Glutamatergic neuron (in vitro differentiated cells): ENCODE data around the gene KHSRP. TPM values are rescaled to one million over a fixed set of nuclear protein-coding genes. Genes with fewer than 3 reads are reported as not detected.

Experiments
- DNase-seq: peaks from one replicate; pipeline ENCODE4 v3.0.0; 2022
- H3K27ac Mint-ChIP-seq: one replicate; pipeline ENCODE4 v1.8.0; 2020; ENCODE audit warnings: mild to moderate bottlenecking, mixed read lengths, inconsistent platforms; ENCODE audit not compliant: unreplicated experiment
- H3K27me3 Mint-ChIP-seq: one replicate; pipeline ENCODE4 v1.8.0; 2020; ENCODE audit warnings: mild to moderate bottlenecking, moderate library complexity, mixed read lengths, inconsistent platforms; ENCODE audit not compliant: unreplicated experiment
- H3K36me3 Mint-ChIP-seq: one replicate; pipeline ENCODE4 v1.8.0; 2020; ENCODE audit warnings: mild to moderate bottlenecking, mixed read lengths, inconsistent platforms; ENCODE audit not compliant: unreplicated experiment
- H3K4me1 Mint-ChIP-seq: one replicate; pipeline ENCODE4 v1.8.0; 2020; ENCODE audit warnings: mild to moderate bottlenecking, low read depth, mixed read lengths, inconsistent platforms; ENCODE audit not compliant: unreplicated experiment
- H3K4me3 Mint-ChIP-seq: one replicate; pipeline ENCODE4 v1.8.0; 2020; ENCODE audit warnings: mild to moderate bottlenecking, mixed read lengths, inconsistent platforms; ENCODE audit not compliant: unreplicated experiment
- H3K9me3 Mint-ChIP-seq: one replicate; pipeline ENCODE4 v1.8.0; 2020; ENCODE audit warnings: mild to moderate bottlenecking, moderate library complexity, mixed read lengths, inconsistent platforms; ENCODE audit not compliant: unreplicated experiment
- total RNA-seq: library from RNA; stranded (reverse); fragmentation: NEBNext Ultra II Directional; extraction: Animal tissue kit (Norgen Biotek cat#: 25700); gene quantifications from one replicate; pipeline ENCODE4 v1.2.1, GENCODE V29; 2021; ENCODE audit not compliant: unreplicated experiment
- TF ChIP-seq, protein P1 (sequence below): fragments of 200-600 bp; sonication (generic); IDR thresholded peaks from one replicate; pipeline ENCODE4 v1.5.0; 2021; ENCODE audit not compliant: partially characterized antibody, unreplicated experiment

KHSRP gene
- total RNA-seq, 1 donor from 2014 or later, result 318 TPM

GRCh38 chr19:6424939-6425731, 524 bp upstream of the KHSRP start:
- Mint-ChIP-seq H3K27ac (peak overlapping the region; percentile 90), H3K4me1 (peaks cover 17% of the 10 kb centered on the region), H3K9me3 (peaks cover 12% of the 10 kb centered on the region)

DNA sequence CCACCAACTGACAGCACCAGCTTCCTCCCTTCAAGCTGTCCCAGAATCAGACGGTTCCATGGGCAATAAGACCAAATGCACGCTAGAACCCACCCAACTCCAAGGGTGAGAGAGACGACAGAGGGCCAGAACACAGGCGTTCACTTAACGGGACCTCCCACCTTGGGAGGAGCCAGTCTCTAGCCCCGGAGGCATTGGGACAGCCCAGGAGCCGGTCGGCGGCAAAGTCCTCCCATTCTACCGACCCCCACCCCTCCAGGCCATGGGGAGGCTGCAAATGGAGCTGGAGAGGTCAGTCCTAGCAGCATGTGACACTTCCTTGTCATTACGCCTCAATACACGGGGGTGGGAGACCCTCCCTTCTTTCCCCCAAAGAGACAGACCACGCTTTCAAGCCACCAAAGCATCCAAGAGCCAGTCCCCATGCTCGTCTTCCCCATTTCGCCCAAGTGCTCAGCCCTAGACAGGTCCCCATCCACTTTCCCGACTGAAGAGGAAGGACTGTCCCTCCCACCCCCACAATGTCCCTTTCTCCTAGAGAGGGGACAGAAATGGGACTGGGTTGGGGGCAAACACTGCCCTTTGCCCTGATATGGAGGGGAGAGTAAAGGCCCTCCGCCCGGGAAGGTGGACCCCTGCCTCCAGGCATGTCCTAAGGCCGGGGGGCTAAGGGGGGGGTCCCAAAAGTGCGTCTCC, 964 bp downstream of the KHSRP start:
- H3K27ac Mint-ChIP-seq, result peak overlapping the region; percentile 71
- TF ChIP-seq, protein P1, sequence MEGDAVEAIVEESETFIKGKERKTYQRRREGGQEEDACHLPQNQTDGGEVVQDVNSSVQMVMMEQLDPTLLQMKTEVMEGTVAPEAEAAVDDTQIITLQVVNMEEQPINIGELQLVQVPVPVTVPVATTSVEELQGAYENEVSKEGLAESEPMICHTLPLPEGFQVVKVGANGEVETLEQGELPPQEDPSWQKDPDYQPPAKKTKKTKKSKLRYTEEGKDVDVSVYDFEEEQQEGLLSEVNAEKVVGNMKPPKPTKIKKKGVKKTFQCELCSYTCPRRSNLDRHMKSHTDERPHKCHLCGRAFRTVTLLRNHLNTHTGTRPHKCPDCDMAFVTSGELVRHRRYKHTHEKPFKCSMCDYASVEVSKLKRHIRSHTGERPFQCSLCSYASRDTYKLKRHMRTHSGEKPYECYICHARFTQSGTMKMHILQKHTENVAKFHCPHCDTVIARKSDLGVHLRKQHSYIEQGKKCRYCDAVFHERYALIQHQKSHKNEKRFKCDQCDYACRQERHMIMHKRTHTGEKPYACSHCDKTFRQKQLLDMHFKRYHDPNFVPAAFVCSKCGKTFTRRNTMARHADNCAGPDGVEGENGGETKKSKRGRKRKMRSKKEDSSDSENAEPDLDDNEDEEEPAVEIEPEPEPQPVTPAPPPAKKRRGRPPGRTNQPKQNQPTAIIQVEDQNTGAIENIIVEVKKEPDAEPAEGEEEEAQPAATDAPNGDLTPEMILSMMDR, result no peak
- H3K4me1 Mint-ChIP-seq, result peaks cover 17% of the 10 kb centered on the region
- H3K4me3 Mint-ChIP-seq, result peak overlapping the region; percentile 91
- H3K9me3 Mint-ChIP-seq, result peaks cover 12% of the 10 kb centered on the region
- DNase-seq, result peak; percentile 73
- H3K36me3 Mint-ChIP-seq, result no peaks in the 10 kb centered on the region
- peaks cover 11% of the 10 kb centered on the region for H3K27me3 Mint-ChIP-seq

More at GRCh38 chr19:6424939-6425731, 524 bp upstream of the KHSRP start:
- H3K27me3 Mint-ChIP-seq, result peaks cover 11% of the 10 kb centered on the region
- DNase-seq, result peak; percentile 98
- no peaks in the 10 kb centered on the region for H3K36me3 Mint-ChIP-seq
- TF ChIP-seq, protein P1, result no peak
- H3K4me3 Mint-ChIP-seq, result peak overlapping the region; percentile 79

DNA sequence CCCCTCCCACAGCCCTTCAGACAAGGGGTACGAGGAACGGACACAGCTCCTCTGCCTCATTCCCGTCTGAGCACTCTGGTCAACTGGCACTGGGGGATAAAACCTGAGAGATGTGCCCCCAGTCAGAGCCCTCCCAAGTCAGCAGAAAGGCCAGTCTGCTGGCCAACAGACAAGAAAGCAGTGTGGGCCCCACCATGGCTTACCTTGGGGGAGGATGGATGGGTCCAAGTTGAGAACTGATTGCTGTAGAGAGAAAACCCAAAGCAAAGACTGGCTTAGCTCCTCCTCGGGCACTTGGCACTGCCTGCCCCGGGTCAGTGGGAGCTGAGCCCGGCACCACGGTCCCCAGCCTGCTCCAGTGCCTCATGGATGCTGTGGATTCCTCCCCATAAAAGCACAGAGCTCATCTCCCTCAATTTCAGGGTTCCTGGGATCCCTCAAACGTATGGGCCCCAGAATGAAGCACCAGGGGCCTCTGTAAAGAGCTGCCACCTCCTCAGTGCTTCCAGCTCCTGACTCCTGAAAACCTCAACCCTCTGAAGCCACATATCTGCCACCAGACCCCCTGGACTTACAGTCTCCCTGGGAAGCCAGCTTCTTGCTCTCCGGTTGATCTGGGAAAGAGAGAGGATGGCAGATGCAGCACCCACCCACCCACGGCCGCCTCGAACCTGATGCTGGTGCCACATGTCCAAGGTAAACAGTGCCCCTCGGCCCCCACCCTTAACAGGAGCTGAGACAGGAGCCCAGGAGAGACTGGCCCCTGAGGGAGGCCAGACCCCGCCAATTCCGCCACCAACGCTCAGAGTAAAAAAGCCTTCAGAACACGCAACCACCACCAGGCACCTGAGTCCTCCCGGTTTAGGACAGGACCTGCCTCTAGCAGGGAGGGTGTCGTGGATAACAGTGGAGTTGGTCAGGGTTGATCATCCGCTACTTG, 3.3 kb downstream of the KHSRP start:
- Mint-ChIP-seq H3K9me3 (peaks cover 9% of the 10 kb centered on the region), H3K4me1 (peaks cover 17% of the 10 kb centered on the region), H3K36me3 (no peaks in the 10 kb centered on the region), H3K27ac (peak overlapping the region; percentile 52), H3K27me3 (peaks cover 11% of the 10 kb centered on the region), H3K4me3 (peak overlapping the region; percentile 91)
- TF ChIP-seq, protein P1, result no peak
- no peak for DNase-seq

DNA sequence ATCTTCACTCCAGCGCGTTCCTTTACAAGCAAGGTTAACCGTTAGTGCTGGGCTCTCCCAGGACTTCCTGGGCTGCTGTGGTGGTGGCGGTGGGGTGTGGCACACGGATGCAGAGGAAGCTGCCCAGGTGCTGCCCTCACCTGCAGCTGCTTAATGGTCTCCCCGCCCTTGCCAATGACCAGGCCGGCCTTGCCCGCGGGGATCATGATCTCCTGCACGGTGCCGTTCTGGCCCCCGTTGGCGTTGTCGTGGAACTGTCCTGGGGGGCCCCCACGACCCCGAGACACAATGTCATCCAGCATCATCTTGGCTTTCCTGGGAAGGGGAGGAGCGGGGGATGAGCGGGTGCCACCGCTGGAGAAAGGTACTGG, 6.1 kb downstream of the KHSRP start:
- peaks cover 3% of the 10 kb centered on the region for H3K27me3 Mint-ChIP-seq
- DNase-seq, result no peak
- no peak overlapping the region for H3K27ac Mint-ChIP-seq
- H3K4me3 Mint-ChIP-seq, result no peak overlapping the region
- peaks cover 4% of the 10 kb centered on the region for H3K9me3 Mint-ChIP-seq
- no peaks in the 10 kb centered on the region for H3K36me3 Mint-ChIP-seq
- TF ChIP-seq, protein P1, result no peak
- H3K4me1 Mint-ChIP-seq, result peaks cover 14% of the 10 kb centered on the region
